ENCODE data around the gene KCNF1. TPM values are rescaled to one million over a fixed set of nuclear protein-coding genes. Genes with fewer than 3 reads are reported as not detected.

Gene KCNF1
- total and polyA plus RNA-seq, 2 experiments from 2014 or later: 0.10 to 0.97 TPM

DNA sequence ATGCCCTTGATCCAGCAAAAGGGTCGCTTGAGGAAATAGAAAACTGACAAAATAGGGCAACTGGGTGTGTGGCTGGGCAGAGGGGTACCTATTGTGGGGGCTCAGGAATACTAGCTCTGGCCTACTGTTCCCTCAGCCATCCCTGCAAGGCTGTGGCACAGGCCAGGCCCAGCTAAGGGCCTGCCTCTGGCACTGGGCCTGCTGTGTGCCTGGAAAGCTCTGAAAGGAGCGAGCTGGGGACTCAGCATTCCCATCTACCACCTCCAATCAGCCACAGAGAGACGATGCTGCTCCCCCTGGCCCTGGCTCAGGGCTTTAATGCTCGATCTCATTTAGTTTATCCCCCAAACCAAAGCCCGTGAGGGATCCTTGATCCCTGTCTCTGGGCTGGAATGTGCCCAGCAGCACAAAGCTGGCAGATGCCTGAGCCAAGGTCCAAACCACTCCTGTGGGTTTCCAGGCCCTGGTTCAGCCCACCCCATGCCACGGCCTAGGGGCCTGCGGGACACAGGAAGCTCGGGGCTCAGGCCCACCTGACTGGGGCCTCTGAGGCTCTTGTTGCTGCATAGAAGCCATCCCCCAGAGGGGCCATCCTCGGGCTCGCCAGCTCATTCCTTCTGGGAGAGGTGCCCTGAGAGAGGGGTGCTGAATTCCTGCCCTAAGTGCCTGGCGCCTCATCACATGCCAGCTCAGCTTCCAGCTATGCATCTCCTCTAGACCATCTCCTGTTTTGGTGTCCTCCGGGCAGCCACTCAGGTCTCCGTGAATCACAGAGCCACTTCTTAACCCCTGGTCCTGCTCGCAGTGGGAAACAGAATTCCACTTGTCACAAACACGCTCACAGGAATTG, 43.0 kb upstream of the KCNF1 start:
- Histone ChIP-seq H3K9ac (peak overlapping the region; percentile 45; the same call in 1 of the 2 replicates), H3K9me2 (ENCODE audit: insufficient read depth) (no peaks in the 10 kb centered on the region), H3F3A (ENCODE audit: insufficient read depth) (peaks cover 8% of the 10 kb centered on the region; the same call in 1 of the 2 replicates), H3K36me3 (ENCODE audit: low read depth) (no peaks in the 10 kb centered on the region), H3K79me2 (ENCODE audit: insufficient read depth) (no peaks in the 10 kb centered on the region), H3K27me3 (replicated peaks; ENCODE audit: insufficient read depth) (no peaks in the 10 kb centered on the region; the same call in 1 of the 2 replicates), H3K4me3 (no peak overlapping the region), H3K9me3 (ENCODE audit: low read depth) (peaks cover 3% of the 10 kb centered on the region), H2AFZ (0 out of 2 replicates have a peak overlapping the region, but pooled peaks have one; percentile 48), H4K20me1 (ENCODE audit: insufficient read depth) (no peaks in the 10 kb centered on the region), H3K27ac (peak overlapping the region; percentile 30), H3K4me2 (ENCODE audit: unreplicated experiment) (peak overlapping the region; percentile 51), H3K4me1 (ENCODE audit: insufficient read depth) (peaks cover 30% of the 10 kb centered on the region)
- DNase-seq: peak; percentile 87
- WGBS, 2 experiments (ENCODE audit: low coverage in 1 of 2, low lambda C conversion rate in 2 of 2, missing lambda C conversion rate in 2 of 2): 48% methylated on average over 14 to 15 of the region's 15 CpGs
- TF ChIP-seq EZH2 (IDR thresholded peaks at IDR 0.05; ENCODE audit: insufficient read depth, poor library complexity, severe bottlenecking): no peak
- no peak for TF ChIP-seq EZH2phosphoT487 (IDR thresholded peaks at IDR 0.05; ENCODE audit: insufficient read depth, low read depth)
- in situ Hi-C loops (cut with MboI): no loop called here

DNA sequence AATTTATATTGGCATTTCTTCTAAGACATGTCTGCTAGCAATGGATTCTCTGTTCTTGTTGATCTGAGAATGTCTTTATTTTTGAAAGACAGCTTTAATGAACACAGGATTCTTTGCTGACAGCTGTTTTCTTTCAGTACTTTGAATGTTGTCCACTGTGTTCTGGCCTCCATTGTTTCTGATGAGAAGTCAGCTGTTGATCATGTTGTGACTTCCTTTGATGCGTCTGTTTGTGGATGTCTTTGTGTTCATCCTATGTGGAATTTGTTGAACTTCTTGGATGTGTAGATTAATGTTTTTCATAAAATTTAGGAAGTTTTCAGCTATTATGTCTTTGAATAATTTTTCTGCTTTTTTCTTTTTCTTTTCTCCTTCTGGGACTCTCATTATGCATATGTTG, 39.8 kb upstream of the KCNF1 start:
- no peak overlapping the region for H3K27ac ChIP-seq
- no peaks in the 10 kb centered on the region for H3K36me3 ChIP-seq (ENCODE audit: low read depth)
- TF ChIP-seq EZH2 (IDR thresholded peaks at IDR 0.05; ENCODE audit: insufficient read depth, poor library complexity, severe bottlenecking): no peak
- no peak for TF ChIP-seq EZH2phosphoT487 (IDR thresholded peaks at IDR 0.05; ENCODE audit: insufficient read depth, low read depth)
- H3K4me3 ChIP-seq: no peak overlapping the region
- no peak for DNase-seq
- in situ Hi-C loops (cut with MboI): no loop called here
- peaks cover 3% of the 10 kb centered on the region for H3K9me3 ChIP-seq (ENCODE audit: low read depth)
- peaks cover 34% of the 10 kb centered on the region for H3K4me1 ChIP-seq (ENCODE audit: insufficient read depth)
- H3K9ac ChIP-seq: no peak overlapping the region
- no peaks in the 10 kb centered on the region for H3K79me2 ChIP-seq (ENCODE audit: insufficient read depth)
- H3F3A ChIP-seq (ENCODE audit: insufficient read depth): peaks cover 13% of the 10 kb centered on the region; the same call in 1 of the 2 replicates
- H2AFZ ChIP-seq: no peak overlapping the region
- no peaks in the 10 kb centered on the region for H3K9me2 ChIP-seq (ENCODE audit: insufficient read depth)
- no peaks in the 10 kb centered on the region for H3K27me3 ChIP-seq (replicated peaks; ENCODE audit: insufficient read depth)
- no peak overlapping the region for H3K4me2 ChIP-seq (ENCODE audit: unreplicated experiment)
- H4K20me1 ChIP-seq (ENCODE audit: insufficient read depth): no peaks in the 10 kb centered on the region
- WGBS, 2 experiments (ENCODE audit: low coverage in 1 of 2, low lambda C conversion rate in 2 of 2, missing lambda C conversion rate in 2 of 2): 93 to 97% methylated on average over 1 of the region's 1 CpG

DNA sequence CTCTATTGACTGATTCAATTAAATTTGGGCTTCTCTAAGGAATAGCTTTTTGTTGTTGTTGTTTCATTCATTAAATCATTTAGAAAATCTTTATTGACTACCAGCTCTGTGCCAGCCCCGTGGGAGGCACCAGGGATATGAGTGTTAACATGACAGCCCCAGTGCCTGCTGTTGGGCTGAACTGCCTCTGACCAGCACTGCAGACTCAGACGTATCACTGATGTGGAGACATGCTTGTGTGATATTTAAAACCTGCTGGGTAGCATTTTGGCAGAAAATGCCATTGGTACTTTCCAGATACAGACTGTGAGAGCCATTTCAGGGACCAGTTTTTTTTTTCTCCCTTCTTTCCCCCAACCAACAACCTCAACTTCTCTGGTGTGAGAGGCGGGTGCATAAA, 38.6 kb upstream of the KCNF1 start:
- no peaks in the 10 kb centered on the region for H3K79me2 ChIP-seq (ENCODE audit: insufficient read depth)
- H3K9ac ChIP-seq: no peak overlapping the region
- no peaks in the 10 kb centered on the region for H3K27me3 ChIP-seq (replicated peaks; ENCODE audit: insufficient read depth)
- no peak for DNase-seq
- no peak overlapping the region for H3K27ac ChIP-seq
- no peak overlapping the region for H3K4me2 ChIP-seq (ENCODE audit: unreplicated experiment)
- H4K20me1 ChIP-seq (ENCODE audit: insufficient read depth): no peaks in the 10 kb centered on the region
- no peaks in the 10 kb centered on the region for H3K36me3 ChIP-seq (ENCODE audit: low read depth)
- TF ChIP-seq EZH2phosphoT487 (IDR thresholded peaks at IDR 0.05; ENCODE audit: insufficient read depth, low read depth) (no peak), EZH2 (IDR thresholded peaks at IDR 0.05; ENCODE audit: insufficient read depth, poor library complexity, severe bottlenecking) (no peak)
- peaks cover 35% of the 10 kb centered on the region for H3K4me1 ChIP-seq (ENCODE audit: insufficient read depth)
- H3K9me3 ChIP-seq (ENCODE audit: low read depth): peaks cover 3% of the 10 kb centered on the region
- H3K9me2 ChIP-seq (ENCODE audit: insufficient read depth): no peaks in the 10 kb centered on the region
- WGBS, 2 experiments (ENCODE audit: low coverage in 1 of 2, low lambda C conversion rate in 2 of 2, missing lambda C conversion rate in 2 of 2): 56 to 65% methylated on average over 3 of the region's 3 CpGs
- in situ Hi-C loops (cut with MboI): no loop called here
- H2AFZ ChIP-seq: no peak overlapping the region
- H3K4me3 ChIP-seq: no peak overlapping the region
- peaks cover 13% of the 10 kb centered on the region; the same call in 1 of the 2 replicates for H3F3A ChIP-seq (ENCODE audit: insufficient read depth)

DNA sequence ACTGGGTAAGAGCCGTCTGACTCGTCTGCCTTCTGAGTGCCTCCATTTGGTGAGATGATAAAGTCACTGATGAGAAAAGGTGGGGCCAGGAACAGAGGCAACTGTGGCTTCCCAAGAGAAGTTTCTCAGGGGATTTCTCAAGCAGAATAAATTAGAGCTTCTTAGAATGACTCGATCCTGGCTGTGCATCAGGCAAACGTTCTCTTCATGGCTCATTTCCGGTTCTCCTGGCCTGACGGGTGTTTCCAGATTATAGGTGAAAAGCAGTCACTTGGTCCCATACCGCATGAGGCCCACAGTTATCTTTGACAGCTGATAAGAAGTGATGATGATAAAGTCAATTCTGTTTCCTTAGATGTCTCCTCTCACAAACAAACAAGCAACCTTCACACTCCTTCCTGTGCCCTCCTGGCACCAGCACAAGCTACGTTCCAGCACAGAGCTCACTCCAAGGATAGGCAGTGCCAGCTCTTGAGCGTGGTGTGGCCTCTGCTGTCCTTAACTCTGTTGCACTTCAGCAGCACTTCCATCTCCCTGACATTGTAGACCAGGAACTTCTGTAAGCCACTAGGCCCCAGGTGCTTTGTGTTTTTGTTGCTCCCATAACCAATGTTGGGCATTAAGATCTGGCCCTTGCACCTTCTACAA, 37.8 kb upstream of the KCNF1 start:
- H3F3A ChIP-seq (ENCODE audit: insufficient read depth): peaks cover 13% of the 10 kb centered on the region; the same call in 1 of the 2 replicates
- H3K9me2 ChIP-seq (ENCODE audit: insufficient read depth): no peaks in the 10 kb centered on the region
- TF ChIP-seq EZH2 (IDR thresholded peaks at IDR 0.05; ENCODE audit: insufficient read depth, poor library complexity, severe bottlenecking) (no peak), EZH2phosphoT487 (IDR thresholded peaks at IDR 0.05; ENCODE audit: insufficient read depth, low read depth) (no peak)
- H3K4me2 ChIP-seq (ENCODE audit: unreplicated experiment): no peak overlapping the region
- no peak overlapping the region for H3K27ac ChIP-seq
- in situ Hi-C loops (cut with MboI): no loop called here
- DNase-seq: peak; percentile 68
- H3K4me1 ChIP-seq (ENCODE audit: insufficient read depth): peaks cover 28% of the 10 kb centered on the region
- H4K20me1 ChIP-seq (ENCODE audit: insufficient read depth): no peaks in the 10 kb centered on the region
- 31 to 32% methylated on average over 9 of the region's 9 CpGs for WGBS, 2 experiments (ENCODE audit: low coverage in 1 of 2, low lambda C conversion rate in 2 of 2, missing lambda C conversion rate in 2 of 2)
- no peaks in the 10 kb centered on the region for H3K36me3 ChIP-seq (ENCODE audit: low read depth)
- no peak overlapping the region for H2AFZ ChIP-seq
- H3K9ac ChIP-seq: no peak overlapping the region
- no peaks in the 10 kb centered on the region for H3K27me3 ChIP-seq (replicated peaks; ENCODE audit: insufficient read depth)
- H3K9me3 ChIP-seq (ENCODE audit: low read depth): peaks cover 3% of the 10 kb centered on the region
- no peaks in the 10 kb centered on the region for H3K79me2 ChIP-seq (ENCODE audit: insufficient read depth)
- H3K4me3 ChIP-seq: no peak overlapping the region

Data from GM23248 (cell line).